Endodermal cell (in vitro differentiated cells): Measurements from ENCODE around the gene IL15RA. TPM values are rescaled to one million over a fixed set of nuclear protein-coding genes. Genes with fewer than 3 reads are reported as not detected.

Experiments
- DNase-seq: peaks from one replicate; pipeline ENCODE4 v3.0.0-alpha.2; 2017
- H3K27ac ChIP-seq: 2 replicates; pipeline ENCODE4 v1.5.1; 2013; ENCODE audit warnings: mild to moderate bottlenecking, low read depth, low read length, moderate library complexity
- H3K27me3 ChIP-seq: 2 replicates; pipeline ENCODE4 v1.6.1; 2013; ENCODE audit warnings: mild to moderate bottlenecking, low read length, moderate library complexity; ENCODE audit not compliant: insufficient read depth, control insufficient read depth, poor library complexity, severe bottlenecking
- H3K36me3 ChIP-seq: 2 replicates; pipeline ENCODE4 v1.7.0; 2013; ENCODE audit warnings: mild to moderate bottlenecking, low read length, moderate library complexity; ENCODE audit not compliant: control insufficient read depth, insufficient read depth
- H3K4me1 ChIP-seq: one replicate; pipeline ENCODE4 v1.7.0; 2013; ENCODE audit warnings: low read length; ENCODE audit not compliant: control insufficient read depth, insufficient read depth
- H3K4me3 ChIP-seq: 2 replicates; pipeline ENCODE4 v1.5.1; 2013; ENCODE audit warnings: mild to moderate bottlenecking, low read length, moderate library complexity
- H3K9ac ChIP-seq: 2 replicates; pipeline ENCODE4 v1.6.1; 2013; ENCODE audit warnings: mild to moderate bottlenecking, low read length, moderate library complexity; ENCODE audit not compliant: poor library complexity, severe bottlenecking; ENCODE audit errors: extremely low read depth
- H3K9me3 ChIP-seq: 2 replicates; pipeline ENCODE4 v1.6.1; 2013; ENCODE audit warnings: mild to moderate bottlenecking, low read length, moderate library complexity; ENCODE audit not compliant: control insufficient read depth
- H3K27ac Mint-ChIP-seq: 2 replicates; pipeline ENCODE4 v1.8.0; 2020; ENCODE audit warnings: mixed read lengths
- H3K27me3 Mint-ChIP-seq: 2 replicates; pipeline ENCODE4 v1.8.0; 2021; ENCODE audit warnings: mild to moderate bottlenecking, mixed read lengths; ENCODE audit not compliant: insufficient read depth
- H3K36me3 Mint-ChIP-seq: 2 replicates; pipeline ENCODE4 v1.8.0; 2020; ENCODE audit warnings: low read depth, mixed read lengths
- H3K4me1 Mint-ChIP-seq: 2 replicates; pipeline ENCODE4 v1.8.0; 2020; ENCODE audit warnings: mixed read lengths
- H3K4me3 Mint-ChIP-seq: 2 replicates; pipeline ENCODE4 v1.8.0; 2020; ENCODE audit warnings: mild to moderate bottlenecking, moderate library complexity, mixed read lengths
- H3K9me3 Mint-ChIP-seq: 2 replicates; pipeline ENCODE4 v1.8.0; 2020; ENCODE audit warnings: mild to moderate bottlenecking, mixed read lengths
- CTCF ChIP-seq: fragments of 200-600 bp; sonication (generic); conservative IDR thresholded peaks from 2 replicates; pipeline ENCODE4 v1.5.0; 2021; ENCODE audit warnings: antibody characterized with exemption, mild to moderate bottlenecking
- WGBS, 2 experiments: methylation state at CpG; one replicate each; pipeline versions ENCODE4 v1.1.5 to v1.1.7; 2013; ENCODE audit warnings: missing lambda C conversion rate in 2 of 2, mixed read lengths in 1 of 2; ENCODE audit not compliant: insufficient coverage in 1 of 2, insufficient read length in 1 of 2; 5-methylcytosine and 5-hydroxymethylcytosine counted together
- total RNA-seq, 2 donors: library from RNA; stranded (reverse); fragmentation: NEBNext Ultra II Directional in 1 of 2; extraction: Animal tissue kit (Norgen Biotek cat#: 25700) in 1 of 2; gene quantifications; 2 replicates in 1 of 2; 3 replicates in 1 of 2; pipeline ENCODE4 v1.2.1, GENCODE V29; 2021

Gene IL15RA
- total RNA-seq, 2 donors from 2014 or later: 0.35 to 0.37 TPM

- no peak for DNase-seq
- WGBS, 2 experiments: 96 to 100% methylated on average over 1 to 2 of the region's 2 CpGs
- no peak overlapping the region for H3K27ac ChIP-seq
- no peaks in the 10 kb centered on the region for H3K4me1 Mint-ChIP-seq
- no peak overlapping the region for H3K4me3 Mint-ChIP-seq
- H3K9me3 ChIP-seq: no peaks in the 10 kb centered on the region
- peaks cover 2% of the 10 kb centered on the region for H3K27me3 Mint-ChIP-seq
- no peak for TF ChIP-seq CTCF
- no peaks in the 10 kb centered on the region for H3K27me3 ChIP-seq
- H3K36me3 ChIP-seq: no peaks in the 10 kb centered on the region
- no peak overlapping the region for H3K4me3 ChIP-seq
- no peak overlapping the region for H3K9ac ChIP-seq
- H3K27ac Mint-ChIP-seq: no peak overlapping the region
- no peaks in the 10 kb centered on the region for H3K9me3 Mint-ChIP-seq
- H3K36me3 Mint-ChIP-seq: no peaks in the 10 kb centered on the region
- H3K4me1 ChIP-seq: no peaks in the 10 kb centered on the region
Observed at GRCh38 chr10:5970066-5970465, 7.3 kb downstream of the IL15RA start.

- no peaks in the 10 kb centered on the region for H3K27me3 Mint-ChIP-seq
- WGBS, 2 experiments: 90 to 93% methylated on average over 5 to 9 of the region's 9 CpGs
- Histone ChIP-seq H3K9me3 (no peaks in the 10 kb centered on the region), H3K4me1 (no peaks in the 10 kb centered on the region), H3K36me3 (no peaks in the 10 kb centered on the region), H3K27me3 (no peaks in the 10 kb centered on the region), H3K4me3 (no peak overlapping the region), H3K9ac (no peak overlapping the region), H3K27ac (no peak overlapping the region)
- H3K4me3 Mint-ChIP-seq: no peak overlapping the region
- H3K27ac Mint-ChIP-seq: no peak overlapping the region
- TF ChIP-seq CTCF: no peak
- H3K4me1 Mint-ChIP-seq: no peaks in the 10 kb centered on the region
- no peaks in the 10 kb centered on the region for H3K36me3 Mint-ChIP-seq
- H3K9me3 Mint-ChIP-seq: no peaks in the 10 kb centered on the region
- DNase-seq: no peak
Observed at GRCh38 chr10:5968681-5969453, 8.5 kb downstream of the IL15RA start.

- Mint-ChIP-seq H3K4me3 (no peak overlapping the region), H3K27me3 (no peaks in the 10 kb centered on the region), H3K4me1 (no peaks in the 10 kb centered on the region), H3K36me3 (no peaks in the 10 kb centered on the region), H3K27ac (no peak overlapping the region), H3K9me3 (no peaks in the 10 kb centered on the region)
- no peaks in the 10 kb centered on the region for H3K9me3 ChIP-seq
- H3K4me1 ChIP-seq: no peaks in the 10 kb centered on the region
- H3K36me3 ChIP-seq: no peaks in the 10 kb centered on the region
- WGBS, 2 experiments: 85 to 100% methylated on average over 1 to 5 of the region's 5 CpGs
- no peaks in the 10 kb centered on the region for H3K27me3 ChIP-seq
- no peak overlapping the region for H3K27ac ChIP-seq
- H3K9ac ChIP-seq: no peak overlapping the region
- no peak overlapping the region for H3K4me3 ChIP-seq
- no peak for TF ChIP-seq CTCF
- peak; percentile 17 for DNase-seq
Observed at GRCh38 chr10:5968037-5968680, 9.2 kb downstream of the IL15RA start.
